Stimulated activated CD4-positive, alpha-beta T cell treated with anti-CD3 and anti-CD28 coated beads, Interleukin-15, amount 100 ng/mL, for 48 hours (primary cell): ENCODE data around the gene ZFP36L2.

ENCODE experiments used
- DNase-seq, 2 donors: peaks; one replicate each; pipeline ENCODE4 v3.0.0-alpha.2; 2020; ENCODE audit warnings: low read depth in 2 of 2

The ZFP36L2 gene

GRCh38 chr2:43248621-43249020, 22.2 kb upstream of the ZFP36L2 start:
- no peak for DNase-seq

- DNase-seq: no peak
Measured at GRCh38 chr2:43246641-43247040, 20.2 kb upstream of the ZFP36L2 start.

GRCh38 chr2:43241558-43241957, 15.2 kb upstream of the ZFP36L2 start:
- DNase-seq: no peak

DNA sequence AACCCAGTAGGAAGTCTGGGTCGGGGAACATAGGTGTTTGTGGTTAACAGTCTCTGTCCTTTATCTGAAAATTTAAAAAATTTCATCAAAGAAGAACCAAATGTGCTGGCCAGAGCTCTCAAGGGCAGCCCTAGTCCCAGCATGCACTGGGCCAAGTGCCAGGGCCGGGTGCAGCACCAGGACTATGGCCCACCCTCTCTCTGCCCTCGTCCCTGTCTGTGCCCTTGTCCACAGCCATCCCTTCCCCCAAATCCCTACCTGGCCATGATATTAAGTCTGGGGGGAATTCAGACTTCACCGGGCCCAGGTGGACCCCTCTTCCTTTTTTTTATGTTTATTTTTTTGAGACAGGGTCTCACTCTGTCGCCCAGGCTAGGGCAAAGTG, 14.4 kb upstream of the ZFP36L2 start:
- no peak for DNase-seq

GRCh38 chr2:43239981-43240765, 13.8 kb upstream of the ZFP36L2 start:
- DNase-seq: no peak

DNA sequence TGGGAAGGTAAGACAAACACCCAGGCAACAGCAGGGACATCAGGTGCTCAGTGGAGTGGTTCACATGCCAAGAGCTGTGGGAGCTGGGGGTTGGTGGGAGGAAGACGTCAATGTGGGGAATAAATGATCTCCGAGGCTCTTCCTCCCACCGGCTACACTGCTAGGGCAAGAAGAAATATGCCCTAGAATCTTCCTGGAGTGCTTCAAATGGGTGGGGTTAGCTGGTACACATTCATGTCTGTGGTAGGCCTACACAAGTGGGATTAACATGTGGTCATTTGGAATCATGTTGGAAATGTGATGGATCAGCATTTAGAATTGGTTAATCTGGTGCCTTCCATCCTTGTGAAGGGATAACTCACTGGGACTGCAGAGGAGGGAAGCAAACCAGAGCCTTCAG, 12.4 kb upstream of the ZFP36L2 start:
- no peak for DNase-seq

DNA sequence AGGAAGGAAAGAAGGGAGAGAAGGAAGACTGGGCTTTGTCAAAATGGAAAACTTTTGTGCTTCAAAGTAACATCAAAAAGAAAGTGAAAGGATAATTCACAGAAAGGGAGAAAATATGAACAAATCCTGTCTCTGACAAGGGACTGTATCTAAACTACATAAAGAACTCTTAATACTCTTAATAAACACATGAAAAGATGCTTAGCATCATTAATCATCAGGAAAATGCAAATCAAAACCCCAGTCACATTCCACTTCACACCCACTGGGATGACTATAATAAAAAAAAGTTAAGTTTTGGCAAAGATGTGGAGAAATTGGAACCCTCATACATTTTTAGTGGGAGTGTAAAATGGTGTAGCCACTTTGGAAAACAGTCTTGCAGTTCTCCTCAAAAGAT, 11.8 kb upstream of the ZFP36L2 start:
- DNase-seq: no peak

GRCh38 chr2:43233218-43234212, 7.1 kb upstream of the ZFP36L2 start:
- no peak for DNase-seq

GRCh38 chr2:43230951-43231827, 4.8 kb upstream of the ZFP36L2 start:
- no peak for DNase-seq

- no peak for DNase-seq
Measured at GRCh38 chr2:43230351-43230885, 4.0 kb upstream of the ZFP36L2 start.

DNA sequence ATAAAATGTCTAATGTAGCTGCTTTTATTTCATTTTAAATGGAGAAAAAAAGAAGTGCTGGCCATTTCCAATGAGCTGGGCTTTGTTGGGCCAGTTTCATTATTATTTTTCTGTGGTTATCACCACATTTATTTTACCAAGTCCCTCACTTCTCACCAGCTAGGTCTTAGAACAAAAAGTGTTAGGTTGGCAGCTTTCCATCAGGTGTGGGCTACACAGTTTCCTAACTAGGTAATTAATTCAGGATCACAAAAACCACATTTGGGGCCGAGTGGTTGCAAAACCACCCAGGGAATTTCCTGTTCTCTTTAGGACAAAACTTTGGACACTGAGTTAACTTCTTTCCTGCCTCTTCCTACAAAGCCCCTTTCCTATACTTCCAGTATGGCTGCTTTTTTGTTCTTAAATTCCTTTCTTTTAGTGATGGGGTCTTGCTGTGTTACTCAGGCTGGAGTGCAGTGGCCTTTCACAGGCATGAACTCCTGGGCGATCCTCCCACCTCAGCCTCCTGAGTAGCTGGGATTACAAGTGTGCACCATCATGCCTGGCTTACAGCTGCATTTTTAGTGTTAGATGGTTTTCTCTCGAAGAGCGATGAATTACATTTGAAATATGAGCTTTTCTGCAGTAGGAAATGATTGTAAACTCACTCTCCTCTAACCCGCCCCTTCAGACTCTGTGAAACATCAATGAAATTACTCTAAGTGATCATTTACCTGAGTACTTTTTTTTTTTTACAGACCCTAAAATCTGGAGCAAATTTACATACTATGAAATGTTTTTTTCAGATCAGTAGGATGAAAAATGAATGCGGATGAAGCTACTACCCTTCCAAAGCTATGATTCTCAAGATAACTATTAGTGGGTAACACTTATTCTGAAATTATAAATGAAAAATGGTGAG, 2.6 kb upstream of the ZFP36L2 start:
- DNase-seq: no peak

DNA sequence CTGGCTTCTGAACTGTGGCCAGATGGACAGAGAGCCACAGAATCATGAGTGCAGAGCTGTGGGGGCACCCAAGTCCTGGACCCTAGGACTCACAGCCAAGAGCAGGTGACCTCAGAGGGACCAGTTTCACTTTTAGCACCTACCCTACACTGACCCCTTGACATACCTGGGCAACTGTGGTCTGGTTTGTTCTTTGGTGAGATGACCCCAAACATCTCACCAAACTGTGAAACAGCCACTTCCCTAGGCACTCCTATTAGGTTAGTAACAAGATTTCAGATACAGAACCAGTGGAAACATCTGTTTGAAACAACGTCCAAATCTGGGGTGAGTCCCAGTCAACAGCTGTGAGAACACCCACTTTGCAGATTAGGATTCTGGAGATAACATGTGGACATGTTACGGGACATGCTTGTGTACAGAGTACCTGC, 1.9 kb upstream of the ZFP36L2 start:
- no peak for DNase-seq

GRCh38 chr2:43227830-43228281, 1.4 kb upstream of the ZFP36L2 start:
- no peak for DNase-seq

- DNase-seq: peak; percentile 40 to 51
Measured at GRCh38 chr2:43226955-43227829, 786 bp upstream of the ZFP36L2 start.

- DNase-seq: peak; percentile 45 to 53
Measured at GRCh38 chr2:43225788-43226557, 433 bp downstream of the ZFP36L2 start.

- DNase-seq: peak; percentile 49
Measured at GRCh38 chr2:43225093-43225787, 1.2 kb downstream of the ZFP36L2 start.

DNA sequence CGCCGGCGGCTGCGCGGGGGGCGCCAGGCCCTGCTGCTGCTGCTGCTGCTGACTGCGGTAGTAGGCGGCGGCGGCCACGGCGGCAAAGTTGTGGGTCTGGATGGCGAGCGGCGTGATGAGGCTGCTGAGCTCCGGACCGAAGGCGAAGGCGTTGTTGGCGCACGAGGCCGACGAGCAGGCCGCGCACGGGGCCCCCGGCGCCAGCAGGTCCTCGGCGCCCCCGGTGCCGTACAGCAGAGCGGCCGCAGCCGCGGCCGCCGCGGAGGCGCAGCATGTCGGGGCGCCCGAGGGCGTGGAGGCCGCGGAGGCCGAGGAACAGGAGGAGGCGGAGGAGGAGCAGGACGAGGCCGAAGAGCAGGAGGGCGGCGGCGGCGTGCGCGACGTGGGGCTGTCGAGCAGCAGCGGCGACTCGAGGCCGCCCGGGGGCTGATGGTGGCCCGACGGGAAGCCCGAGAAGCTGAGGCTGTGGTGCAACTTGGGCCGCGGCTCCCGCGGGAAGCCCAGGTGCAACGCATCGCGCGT, 1.8 kb downstream of the ZFP36L2 start:
- peak; percentile 22 to 24 for DNase-seq
